Measurements from ENCODE around the gene GTPBP4.
"Not testable (repeated sequence)": the region's sequence is repeated elsewhere in the genome, so short reads cannot be mapped to it uniquely, and the experiment has no call there.

GTPBP4 gene

DNA sequence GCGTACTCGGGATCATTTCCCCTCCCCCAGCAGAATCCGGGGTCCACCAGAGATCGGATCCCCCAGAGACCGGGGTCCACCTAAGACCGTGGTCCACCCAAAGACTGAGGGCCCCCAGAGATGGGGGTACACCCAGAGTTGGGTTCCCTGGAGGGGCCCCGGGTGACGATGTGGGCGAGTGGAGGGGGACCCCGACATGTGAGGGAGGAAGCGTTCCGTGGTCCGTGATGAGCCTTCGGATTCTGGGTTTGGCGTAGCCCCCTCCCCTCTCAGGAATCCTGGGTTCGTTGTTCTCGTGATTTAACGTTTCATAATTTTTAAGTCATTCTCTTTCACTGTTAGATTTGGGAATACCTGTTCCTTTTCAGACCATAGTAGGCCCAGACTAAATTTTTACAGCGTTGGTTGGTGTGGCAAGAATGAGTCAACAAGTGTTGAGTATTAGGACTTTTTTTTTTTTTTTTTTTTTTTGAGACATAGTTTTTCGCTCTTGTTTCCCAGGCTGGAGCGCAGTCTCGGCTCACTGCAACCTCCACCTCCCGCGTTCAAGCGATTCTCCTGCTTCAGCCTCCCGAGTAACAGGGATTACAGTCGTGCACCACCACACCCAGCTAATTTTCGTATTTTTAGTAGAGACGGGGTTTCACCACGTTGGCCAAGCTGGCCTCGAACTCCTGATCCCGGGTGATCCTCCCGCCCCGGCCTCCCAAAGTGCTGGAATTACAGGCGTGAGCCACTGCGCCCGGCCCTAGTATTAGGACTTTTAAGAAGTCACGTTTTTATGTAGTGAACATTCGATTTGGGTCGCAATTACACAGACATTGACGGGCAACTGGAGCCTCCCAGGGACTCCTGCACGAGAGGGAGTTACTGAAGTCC, 672 bp downstream of the GTPBP4 start:
- no peak for DNase-seq (ENCODE audit: low read depth in 1 of 2, low spot score in 1 of 2)

DNA sequence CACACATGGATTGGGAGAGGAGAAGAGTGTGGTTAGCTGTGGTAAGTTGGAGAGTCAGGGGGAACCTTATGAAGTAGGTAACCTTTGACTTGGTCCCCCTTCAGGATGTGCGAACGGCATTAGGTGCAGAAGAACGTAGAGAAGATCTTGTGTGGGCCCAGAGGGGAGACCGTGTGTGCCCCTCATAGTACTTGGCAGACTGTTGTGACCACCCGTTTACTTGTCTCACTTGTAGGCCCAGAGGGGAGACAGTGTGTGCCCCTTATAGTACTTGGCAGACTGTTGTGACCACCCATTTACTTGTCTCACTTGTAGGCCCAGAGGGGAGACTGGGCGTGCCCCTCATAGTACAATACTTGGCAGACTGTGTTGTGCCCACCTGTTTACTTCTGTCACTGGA, 2.6 kb downstream of the GTPBP4 start:
- no peak for DNase-seq (ENCODE audit: low read depth in 1 of 2, low spot score in 1 of 2)

DNA sequence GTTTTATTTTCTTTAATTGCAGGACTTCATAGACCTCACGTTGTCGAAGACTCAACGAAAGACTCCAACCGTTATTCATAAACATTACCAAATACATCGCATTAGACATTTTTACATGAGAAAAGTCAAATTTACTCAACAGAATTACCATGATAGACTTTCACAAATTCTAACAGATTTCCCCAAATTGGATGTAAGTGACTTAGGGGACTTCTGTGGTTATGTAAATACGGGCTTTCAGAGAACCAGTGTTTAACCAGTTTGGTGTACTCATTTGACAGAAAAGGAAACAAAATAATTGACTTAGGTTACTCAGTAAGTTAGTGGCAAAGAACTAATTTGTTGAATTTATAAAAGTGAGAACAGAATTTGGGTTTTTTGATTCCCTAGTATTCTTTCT, 4.2 kb downstream of the GTPBP4 start:
- DNase-seq (ENCODE audit: low read depth in 1 of 2, low spot score in 1 of 2): no peak

DNA sequence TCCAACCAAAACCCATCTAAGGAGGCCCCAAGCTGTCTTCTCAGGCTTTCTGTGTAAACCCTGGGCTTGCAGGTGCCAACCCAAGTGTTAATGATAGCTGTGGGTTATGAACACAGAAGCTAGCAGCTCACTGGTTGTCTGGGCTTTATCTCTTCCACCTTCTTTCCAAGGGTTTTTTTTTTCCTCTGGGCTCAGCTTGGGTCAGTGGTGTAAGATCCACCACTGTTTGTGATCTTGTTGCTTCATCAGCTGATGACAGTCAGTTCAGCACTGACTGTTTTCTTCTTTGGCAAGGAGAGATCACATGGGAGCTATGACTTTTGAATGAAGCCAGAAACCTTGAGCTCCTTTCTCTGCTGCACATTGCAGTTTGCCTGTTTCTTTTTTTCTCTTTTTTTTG, 4.6 kb downstream of the GTPBP4 start:
- no peak for DNase-seq (ENCODE audit: low read depth in 1 of 2, low spot score in 1 of 2)

DNA sequence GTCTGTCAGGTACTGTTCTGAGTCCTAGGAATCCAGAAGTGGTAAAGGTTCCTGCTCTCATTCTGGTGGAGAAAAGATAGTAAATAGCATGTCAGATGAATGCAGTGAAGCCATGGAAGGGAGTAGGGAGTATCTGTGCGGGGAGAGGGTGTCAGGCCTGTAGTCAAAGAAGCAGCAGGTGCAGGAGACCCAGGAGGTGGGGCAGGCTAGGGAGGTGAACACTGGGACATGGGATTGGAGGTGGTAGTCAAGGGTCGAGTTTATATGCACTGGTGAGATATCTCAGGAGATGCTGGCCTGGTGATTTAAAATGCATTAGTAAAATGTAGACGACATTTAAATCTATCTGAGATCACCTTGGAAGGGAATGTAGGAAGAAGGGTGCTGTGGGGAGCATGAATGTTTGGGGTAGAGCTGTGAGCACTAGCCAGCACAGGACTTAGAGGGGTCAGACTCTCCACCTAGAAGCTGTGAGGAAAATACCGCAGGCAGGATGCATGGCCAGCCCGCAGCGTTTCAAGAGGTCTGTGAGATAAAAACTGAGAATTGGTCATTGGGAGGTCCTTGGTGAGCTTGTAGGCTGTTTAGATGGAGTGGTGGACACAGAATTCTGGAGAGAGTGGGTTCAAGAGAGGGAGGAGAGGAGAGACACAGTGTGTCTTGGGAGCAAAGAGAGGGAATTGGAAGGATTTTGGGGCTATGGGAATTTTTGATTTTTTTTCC, 6.8 kb downstream of the GTPBP4 start:
- DNase-seq (ENCODE audit: low read depth in 1 of 2, low spot score in 1 of 2): no peak

DNA sequence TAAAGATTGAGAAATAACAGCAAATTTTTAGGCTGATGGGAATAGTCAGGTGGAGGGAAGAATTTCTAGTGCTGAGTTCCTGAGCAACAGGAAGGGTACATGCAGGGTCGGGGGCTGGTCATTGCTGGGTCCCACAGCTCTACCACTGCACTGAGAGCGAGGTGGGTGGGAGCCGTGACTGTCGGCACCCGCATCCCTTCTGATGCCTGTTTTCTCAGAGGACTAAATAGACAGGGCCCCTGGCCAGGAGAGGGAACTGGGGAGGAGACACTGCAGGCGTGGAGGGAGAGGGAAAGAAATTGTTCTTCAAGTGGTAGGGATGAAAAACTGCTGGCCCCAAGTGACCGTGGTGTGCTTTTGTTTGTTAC, 7.3 kb downstream of the GTPBP4 start:
- no peak for DNase-seq (ENCODE audit: low read depth in 1 of 2, low spot score in 1 of 2)

DNA sequence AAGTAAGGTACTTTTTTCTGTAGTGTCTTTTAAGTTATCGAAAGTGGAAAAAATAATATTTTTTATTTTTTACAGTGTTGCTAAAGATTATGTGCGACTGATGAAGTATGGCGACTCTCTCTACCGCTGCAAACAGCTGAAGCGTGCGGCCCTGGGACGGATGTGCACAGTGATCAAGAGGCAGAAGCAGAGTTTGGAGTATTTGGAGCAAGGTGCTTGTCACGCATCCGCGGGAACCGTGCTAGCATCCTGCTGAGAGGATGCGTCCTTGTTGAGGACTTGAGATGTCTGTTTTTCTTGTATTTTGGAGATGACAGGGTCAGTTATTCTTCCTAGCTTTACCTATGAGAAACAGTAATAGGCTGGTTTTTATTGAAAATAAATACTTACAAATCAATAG, 7.8 kb downstream of the GTPBP4 start:
- DNase-seq (ENCODE audit: low read depth in 1 of 2, low spot score in 1 of 2): no peak

DNA sequence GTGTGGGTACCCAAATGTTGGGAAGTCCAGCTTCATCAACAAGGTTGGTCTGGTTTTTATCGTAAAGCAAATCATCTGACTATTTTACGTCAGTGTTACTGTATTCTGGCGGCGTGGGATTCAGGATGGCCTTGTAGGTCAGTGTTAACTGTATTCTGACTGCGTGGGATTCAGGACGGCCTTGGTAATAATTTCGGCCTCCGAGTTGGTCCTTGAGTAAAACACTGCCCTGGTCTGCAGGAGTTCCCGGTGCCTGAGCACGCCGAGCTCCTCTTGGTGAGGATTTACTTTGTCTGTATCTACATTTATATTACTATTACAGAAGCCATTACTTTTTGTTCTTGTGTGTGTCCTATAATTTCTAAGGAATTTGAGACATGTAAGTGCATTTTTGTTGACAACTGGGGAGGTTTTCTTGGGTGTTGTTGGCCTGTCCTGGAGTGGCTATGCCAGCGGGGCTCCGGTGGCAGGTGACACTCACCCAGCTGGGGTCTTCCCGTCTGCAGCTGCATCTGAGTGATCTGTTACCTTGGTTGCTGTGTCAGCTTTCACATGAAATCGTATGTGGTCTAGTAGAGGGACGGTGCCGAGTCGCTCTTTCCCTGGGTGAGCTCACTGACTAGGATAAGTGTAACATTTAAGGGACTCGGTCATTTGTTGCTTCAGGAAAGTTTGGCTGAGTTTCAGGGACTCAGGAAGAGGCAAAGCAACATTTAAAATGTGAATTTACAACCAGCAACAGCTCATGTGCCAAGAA, 9.2 kb downstream of the GTPBP4 start:
- DNase-seq (ENCODE audit: low read depth in 1 of 2, low spot score in 1 of 2): no peak

DNA sequence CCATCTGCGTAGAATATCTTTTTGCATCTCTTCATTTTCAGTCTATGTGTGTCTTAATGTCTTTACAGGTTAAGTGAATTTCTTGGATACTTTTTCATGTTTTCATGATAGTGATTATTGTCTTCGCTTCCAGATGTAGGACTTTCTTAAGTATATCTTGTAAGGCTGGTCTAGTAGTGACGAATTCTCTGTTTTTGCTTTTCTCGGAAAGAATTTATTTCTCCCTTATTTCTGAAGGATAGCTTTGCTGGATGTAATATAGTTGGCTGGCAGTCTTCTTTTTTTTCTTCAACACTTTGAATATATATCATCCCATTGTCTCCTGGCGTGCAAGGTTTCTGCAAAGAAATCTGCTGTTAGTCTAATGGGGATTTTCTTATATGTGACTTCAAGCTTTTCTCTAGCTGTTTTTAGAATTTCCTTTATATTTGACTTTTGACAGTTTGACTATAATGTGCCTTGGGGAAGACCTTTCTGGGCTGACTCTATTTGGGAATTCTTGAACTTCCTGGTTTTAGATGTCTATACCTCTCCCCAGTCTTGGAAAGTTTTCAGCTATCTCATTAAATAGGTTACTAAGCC, 14.3 kb downstream of the GTPBP4 start:
- DNase-seq (ENCODE audit: low read depth in 1 of 2, low spot score in 1 of 2): no peak

DNA sequence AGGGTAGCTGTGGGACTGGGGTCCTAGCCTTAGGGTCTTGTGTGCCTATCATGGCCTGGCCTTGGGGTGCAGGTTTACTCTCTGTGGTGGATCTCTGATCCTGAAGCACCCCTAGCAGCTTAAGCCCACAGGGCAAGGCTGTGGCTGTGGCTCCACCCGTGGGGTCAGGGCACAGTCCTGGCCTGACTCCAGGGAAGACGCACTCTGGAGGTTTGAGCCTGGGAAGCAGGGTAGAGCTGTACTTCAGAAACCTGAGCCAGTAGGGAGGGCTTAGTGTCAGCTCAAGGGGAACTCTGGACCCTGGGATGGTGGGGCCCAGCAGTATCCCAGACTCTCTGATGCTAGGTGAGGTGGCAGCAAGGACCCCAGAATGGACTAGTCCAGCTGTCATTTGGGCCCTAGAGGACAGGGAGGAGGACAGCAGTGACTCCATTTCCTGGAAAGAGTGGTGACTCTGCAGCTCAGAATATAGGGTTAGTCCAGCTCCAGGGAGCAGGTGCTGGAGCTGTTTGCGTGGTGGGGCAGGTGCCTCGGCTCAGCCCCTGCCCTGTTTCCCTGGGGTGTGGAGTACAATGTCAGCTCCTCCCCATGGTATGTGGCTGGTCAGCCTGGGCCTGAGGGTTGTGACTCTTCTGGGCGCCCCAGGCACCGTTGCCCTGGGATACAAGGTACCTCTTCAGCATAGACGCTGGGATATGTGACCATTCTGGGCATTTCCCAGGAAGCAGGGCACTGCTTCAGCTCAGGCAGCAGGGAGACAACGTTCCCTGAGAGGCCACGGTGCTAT, 15.8 kb downstream of the GTPBP4 start:
- no peak for DNase-seq (ENCODE audit: low read depth in 1 of 2, low spot score in 1 of 2)

DNA sequence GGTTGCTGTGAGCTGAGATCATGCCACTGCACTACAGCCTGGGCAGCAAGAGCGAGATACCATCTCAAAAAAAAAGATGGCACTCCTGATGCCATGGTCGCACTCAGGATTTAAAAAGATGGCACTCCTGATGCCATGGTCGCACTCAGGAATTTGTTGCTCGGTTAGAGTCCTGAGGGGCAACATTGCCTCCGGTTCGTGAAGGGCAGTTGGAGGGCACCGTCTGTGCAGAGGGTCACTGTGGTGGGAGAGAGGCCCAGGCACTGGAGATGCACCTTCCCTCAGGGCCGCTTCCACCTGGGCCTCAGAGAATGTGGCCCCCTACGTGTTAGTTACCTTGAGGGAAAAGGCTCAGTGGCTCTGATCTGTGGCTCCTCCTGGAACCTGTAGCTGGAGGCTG, 18.3 kb downstream of the GTPBP4 start:
- no peak for DNase-seq (ENCODE audit: low read depth in 1 of 2, low spot score in 1 of 2)

DNA sequence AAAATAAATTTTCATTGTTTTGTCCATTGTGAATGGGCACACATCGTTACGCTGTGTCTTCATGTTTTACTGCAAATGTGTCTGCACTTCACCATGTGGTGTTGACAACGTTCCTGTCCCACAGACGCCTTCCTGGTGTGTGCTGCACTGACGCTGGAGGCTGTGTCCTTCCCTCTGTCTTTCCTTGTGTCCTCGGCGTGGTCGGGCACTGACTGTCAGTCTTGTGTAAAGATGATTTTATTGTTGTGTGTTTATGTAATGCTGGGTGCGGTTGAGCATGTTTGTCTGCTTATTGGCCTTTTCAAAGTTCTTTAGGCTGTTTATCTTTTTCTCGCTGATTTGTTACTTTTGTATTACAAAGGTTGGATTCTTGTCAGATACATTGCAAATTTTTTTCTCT, 19.3 kb downstream of the GTPBP4 start:
- no peak for DNase-seq (ENCODE audit: low read depth in 1 of 2, low spot score in 1 of 2)

DNA sequence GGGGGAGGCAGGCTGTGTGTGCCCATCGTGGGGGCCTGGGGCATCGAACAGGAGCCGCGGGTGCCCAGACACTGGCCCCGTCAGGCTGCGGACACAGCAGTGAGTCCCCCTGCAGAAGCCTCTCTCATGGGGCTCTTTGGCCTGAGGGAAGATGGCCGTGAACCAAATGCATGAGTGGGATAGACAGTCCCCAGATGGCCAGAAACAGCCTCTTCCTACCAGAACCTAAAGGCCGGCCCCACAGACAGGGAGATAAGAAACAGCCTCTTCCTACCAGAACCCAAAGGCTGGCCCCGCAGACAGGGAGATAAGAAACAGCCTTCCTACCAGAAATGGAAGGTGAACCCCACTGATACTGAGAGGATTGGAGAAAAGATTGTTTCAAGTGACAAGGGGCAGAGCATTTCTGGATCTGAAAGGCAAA, 20.8 kb downstream of the GTPBP4 start:
- no peak for DNase-seq (ENCODE audit: low read depth in 1 of 2, low spot score in 1 of 2)

DNA sequence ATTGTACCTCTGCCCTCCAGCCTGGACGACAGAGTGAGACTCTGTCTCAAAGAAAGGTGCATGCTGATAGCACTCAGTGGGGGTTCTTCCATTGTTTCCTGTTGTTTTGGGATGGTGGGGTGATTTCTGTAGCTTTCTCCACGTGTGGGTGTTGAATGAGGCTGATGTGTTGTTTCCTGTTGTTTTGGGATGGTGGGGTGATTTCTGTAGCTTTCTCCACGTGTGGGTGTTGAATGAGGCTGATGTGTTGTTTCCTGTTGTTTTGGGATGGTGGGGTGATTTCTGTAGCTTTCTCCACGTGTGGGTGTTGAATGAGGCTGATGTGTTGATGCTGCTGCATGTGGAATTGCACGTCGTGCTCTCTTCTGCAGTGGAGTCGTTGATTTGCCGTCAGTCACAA, 21.7 kb downstream of the GTPBP4 start:
- not testable (repeated sequence) for DNase-seq (ENCODE audit: low read depth in 1 of 2, low spot score in 1 of 2)

DNA sequence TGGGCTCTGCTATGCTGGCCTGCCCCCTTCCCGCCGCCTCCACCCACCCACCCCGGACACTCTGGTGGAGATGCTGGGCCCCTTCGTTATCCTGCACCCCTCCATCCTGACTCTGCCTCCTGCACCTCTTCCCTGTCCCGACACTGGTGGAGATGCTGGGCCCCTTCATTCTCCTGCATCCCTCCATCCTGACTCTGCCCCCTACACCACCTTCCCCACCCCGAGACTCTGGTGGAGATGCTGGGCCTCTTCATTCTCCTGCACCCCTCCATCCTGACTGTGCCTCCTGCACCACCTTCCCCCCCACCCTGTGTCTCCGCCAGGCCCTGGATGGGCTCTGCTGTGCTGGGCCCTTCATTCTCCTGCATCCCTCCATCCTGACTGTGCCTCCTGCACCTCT, 22.5 kb downstream of the GTPBP4 start:
- no peak for DNase-seq (ENCODE audit: low read depth in 1 of 2, low spot score in 1 of 2)

DNA sequence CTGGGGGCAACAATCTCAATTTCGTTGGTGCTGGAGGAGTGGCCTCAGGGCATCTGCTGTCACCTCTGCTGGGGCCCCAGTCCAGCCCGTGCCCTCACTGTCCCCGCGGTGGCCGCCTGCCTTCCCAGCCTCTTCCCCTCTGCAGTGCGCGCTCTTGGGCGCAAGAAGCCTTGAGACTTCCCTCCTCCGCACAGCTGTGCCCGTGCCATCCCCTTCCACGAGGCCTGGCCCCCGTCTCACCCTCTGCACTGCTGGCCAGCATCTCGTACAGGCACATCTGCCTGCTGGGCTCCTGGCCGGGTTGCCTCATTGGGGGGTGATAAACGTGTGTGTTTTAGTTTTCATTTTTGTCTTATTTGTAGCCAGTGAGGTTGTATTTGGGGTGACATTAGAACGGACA, 23.5 kb downstream of the GTPBP4 start:
- no peak for DNase-seq (ENCODE audit: low read depth in 1 of 2, low spot score in 1 of 2)

DNA sequence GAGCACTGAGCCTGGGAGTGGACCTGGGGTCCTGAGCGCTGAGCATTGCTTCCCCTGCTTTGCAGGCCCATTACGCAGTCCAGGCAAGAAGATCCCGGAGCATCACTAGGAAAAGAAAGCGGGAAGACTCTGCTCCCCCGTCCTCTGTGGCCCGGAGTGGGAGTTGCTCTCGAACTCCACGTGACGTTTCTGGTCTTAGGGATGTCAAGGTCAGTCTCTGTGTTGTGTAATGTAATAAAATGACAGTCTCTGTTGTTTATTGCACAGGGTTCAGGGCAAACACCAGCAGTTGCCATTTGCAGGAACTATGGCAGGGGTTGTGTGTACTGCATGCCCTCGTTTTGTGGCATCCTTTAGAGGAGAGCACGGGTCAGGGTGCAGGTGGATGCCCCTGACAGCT, 27.5 kb downstream of the GTPBP4 start:
- no peak for DNase-seq (ENCODE audit: low read depth in 1 of 2, low spot score in 1 of 2)

DNA sequence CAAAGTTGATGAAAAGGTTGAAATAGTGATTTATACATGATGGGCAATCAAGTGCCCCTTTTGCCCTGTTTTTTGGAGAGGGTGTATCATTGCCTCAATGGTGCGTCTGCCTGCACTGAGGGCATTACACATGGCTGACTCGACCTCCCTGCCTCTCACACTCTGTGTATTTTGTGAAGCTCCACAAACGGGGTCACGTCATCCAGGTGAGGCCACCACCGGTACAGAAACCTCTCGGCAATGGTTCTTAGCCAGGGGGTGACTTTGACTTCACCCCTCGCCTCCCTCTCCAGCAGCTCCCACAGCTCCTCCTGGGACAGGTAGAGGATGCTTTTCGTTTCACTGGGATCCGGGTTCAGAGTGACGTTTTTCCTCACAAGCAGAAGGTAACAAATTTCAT, 31.1 kb downstream of the GTPBP4 start:
- no peak for DNase-seq (ENCODE audit: low read depth in 1 of 2, low spot score in 1 of 2)

DNA sequence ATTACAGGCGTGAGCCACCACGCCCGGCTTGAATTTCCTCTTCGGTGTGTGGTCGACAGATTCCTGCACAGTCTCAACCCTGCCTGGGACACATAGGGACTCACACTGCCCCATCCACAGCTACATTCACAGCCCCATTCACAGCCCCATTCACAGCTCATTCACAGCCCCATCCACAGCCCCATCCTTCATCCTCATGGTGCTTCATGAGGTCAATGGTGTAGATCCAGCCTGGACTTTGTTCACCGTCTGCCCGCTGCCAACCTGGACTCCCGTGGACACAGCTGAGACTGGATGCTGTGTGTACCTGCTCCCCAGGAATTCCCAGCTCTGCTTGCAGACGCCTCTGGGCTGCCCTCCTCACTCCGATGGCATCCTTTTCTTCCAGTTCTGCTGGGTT, 32.2 kb downstream of the GTPBP4 start:
- no peak for DNase-seq (ENCODE audit: low read depth in 1 of 2, low spot score in 1 of 2)

DNA sequence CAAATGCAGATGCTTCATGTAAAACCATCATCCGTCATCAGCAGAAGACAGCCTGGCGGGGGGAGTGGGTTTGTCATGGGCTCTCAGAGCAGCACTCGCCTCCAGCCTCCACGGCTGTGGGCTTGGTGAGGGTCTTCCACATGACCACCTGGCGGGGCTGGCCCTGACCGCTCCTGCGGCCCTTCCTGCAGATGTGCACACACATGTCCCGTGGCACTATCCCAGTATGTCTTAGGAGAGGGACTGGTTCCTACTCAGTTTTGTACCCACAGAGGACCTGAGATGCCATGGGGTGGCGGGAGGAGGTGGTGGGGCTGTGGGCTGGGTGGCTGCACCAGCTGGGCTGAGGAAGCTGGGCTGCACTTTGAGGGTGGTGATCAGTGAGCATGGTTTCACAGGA, 32.7 kb downstream of the GTPBP4 start:
- DNase-seq (ENCODE audit: low read depth in 1 of 2, low spot score in 1 of 2): no peak

DNA sequence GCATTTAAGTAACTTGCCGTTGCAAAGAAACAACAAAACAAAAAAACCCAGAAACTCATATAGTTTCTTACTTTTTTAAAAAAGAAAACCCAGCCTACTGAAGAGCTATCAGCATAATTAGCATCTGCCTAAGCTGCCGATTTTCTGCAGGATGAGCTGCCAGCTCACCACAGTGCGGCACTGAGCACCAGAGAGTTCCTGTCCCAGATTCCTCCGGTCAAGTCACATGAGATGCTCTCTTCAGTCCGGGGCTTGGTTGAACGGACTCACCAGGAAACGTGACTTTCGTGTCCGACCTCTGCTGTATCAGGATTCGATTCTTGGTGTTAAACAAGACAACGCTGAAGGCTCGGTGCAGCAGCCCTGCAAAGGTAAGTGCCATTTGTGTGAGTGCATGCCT, 34.2 kb downstream of the GTPBP4 start:
- DNase-seq (ENCODE audit: low read depth in 1 of 2, low spot score in 1 of 2): no peak

Measured in stimulated activated CD4-positive, alpha-beta T cell treated with anti-CD3 and anti-CD28 coated beads, Interleukin-15, amount 100 ng/mL, for 1 hour (primary cell).